Body of pancreas (tissue), 4 donors: Measurements from ENCODE around the gene NKAIN4. TPM values are rescaled to one million over a fixed set of nuclear protein-coding genes. Genes with fewer than 3 reads are reported as not detected.

Experiments
- ATAC-seq: fragments of 150-250 bp; one replicate; pipeline ENCODE4 v1.9.1; 2016
- DNase-seq, 4 donors: peaks; one replicate each; pipeline ENCODE4 v3.0.0-alpha.2; 2019
- H3K27ac ChIP-seq, 4 donors: fragments of 200-600 bp; sonication (generic); 1 replicate in 3 of 4; 2 replicates in 1 of 4; pipeline versions ENCODE4 v1.5.1 to v1.6.1; 2016 to 2019; ENCODE audit warnings: mild to moderate bottlenecking in 1 of 4, mixed read lengths in 1 of 4, moderate library complexity in 1 of 4
- H3K27me3 ChIP-seq, 2 donors: fragments of 200-600 bp; sonication (generic); one replicate each; pipeline ENCODE4 v1.6.0; 2016; ENCODE audit warnings: mild to moderate bottlenecking in 1 of 2
- H3K36me3 ChIP-seq, 2 donors: fragments of 200-600 bp; sonication (generic); replicated peaks in 1 of 2; 2 replicates each; pipeline ENCODE4 v1.5.1; 2016; ENCODE audit warnings: low read depth in 2 of 2; ENCODE audit not compliant: insufficient read depth in 1 of 2
- H3K4me1 ChIP-seq: fragments of 200-600 bp; sonication (generic); one replicate; pipeline ENCODE4 v1.6.0; 2016
- H3K4me3 ChIP-seq, 2 donors: fragments of 200-600 bp; sonication (generic); 1 replicate in 1 of 2; 2 replicates in 1 of 2; pipeline ENCODE4 v1.5.1; 2016 to 2019
- H3K9me3 ChIP-seq, 3 donors: fragments of 200-600 bp; sonication (generic); 1 replicate in 2 of 3; 2 replicates in 1 of 3; pipeline ENCODE4 v1.5.1; 2016
- CTCF ChIP-seq, 7 experiments: fragments of 450-650 bp in 4 of 7; fragments of 200-600 bp in 3 of 7; sonication (generic) in 3 of 7; IDR thresholded peaks; one replicate each; pipeline ENCODE4 v1.5.1; 2016 to 2019; ENCODE audit warnings: antibody characterized with exemption in 7 of 7
- POLR2A ChIP-seq, 3 donors: fragments of 450-650 bp; IDR thresholded peaks; one replicate each; pipeline ENCODE4 v1.6.1; 2016; ENCODE audit warnings: antibody characterized with exemption in 3 of 3, mild to moderate bottlenecking in 2 of 3
- WGBS, 2 donors: methylation state at CpG; one replicate each; pipeline ENCODE4 v1.1.5; 2017; 5-methylcytosine and 5-hydroxymethylcytosine counted together
- intact Hi-C: fragments of 100-400 bp; cut with DNase I; formaldehyde crosslinking; loops from one replicate; pipeline ENCODE4 v1.15.1; 2023
- total RNA-seq, 2 donors: library from RNA; depleted of rRNA; stranded (reverse); fragments of >200 nt; gene quantifications; one replicate each; pipeline ENCODE4 v1.1.0, GENCODE V29; 2016

NKAIN4 gene
- total RNA-seq, 2 donors from 2014 or later = not detected

- Histone ChIP-seq H3K4me3 (no peak overlapping the region), H3K27me3 (peaks cover 0 to 15% of the 10 kb centered on the region in 2 donors), H3K36me3 (no peaks in the 10 kb centered on the region), H3K27ac (no peak overlapping the region), H3K4me1 (no peaks in the 10 kb centered on the region), H3K9me3 (no peaks in the 10 kb centered on the region)
- intact Hi-C loops = no loop called here
- 68 to 71% methylated on average over 12 to 15 of the region's 16 CpGs for WGBS, 2 donors
- ATAC-seq (no peak), DNase-seq (no peak)
- TF ChIP-seq POLR2A (IDR thresholded peaks at IDR 0.05) = no peak
- no peak for TF ChIP-seq CTCF (IDR thresholded peaks at IDR 0.05)
Observed at GRCh38 chr20:63297796-63298572, 43.7 kb upstream of the NKAIN4 start.

GRCh38 chr20:63297371-63297781, 43.1 kb upstream of the NKAIN4 start:
- Histone ChIP-seq H3K9me3 (no peaks in the 10 kb centered on the region), H3K27ac (no peak overlapping the region), H3K4me3 (no peak overlapping the region), H3K27me3 (peaks cover 0 to 15% of the 10 kb centered on the region in 2 donors), H3K4me1 (no peaks in the 10 kb centered on the region), H3K36me3 (no peaks in the 10 kb centered on the region)
- ATAC-seq (no peak), DNase-seq (no peak)
- TF ChIP-seq POLR2A (IDR thresholded peaks at IDR 0.05) (no peak), CTCF (IDR thresholded peaks at IDR 0.05) (no peak)
- intact Hi-C loops = no loop called here
- WGBS, 2 donors = 41% methylated on average over 9 of the region's 11 CpGs; no CpG with 5 or more reads in 1 of the 2 donors

- no peak for TF ChIP-seq CTCF (IDR thresholded peaks at IDR 0.05)
- no peak for TF ChIP-seq POLR2A (IDR thresholded peaks at IDR 0.05)
- H3K4me1 ChIP-seq = no peaks in the 10 kb centered on the region
- H3K27me3 ChIP-seq = peaks cover 0 to 15% of the 10 kb centered on the region in 2 donors
- 21 to 40% methylated on average over 2 to 15 of the region's 18 CpGs for WGBS, 2 donors
- no peak overlapping the region for H3K4me3 ChIP-seq
- H3K27ac ChIP-seq = no peak overlapping the region
- H3K36me3 ChIP-seq = no peaks in the 10 kb centered on the region
- ATAC-seq (no peak), DNase-seq (no peak)
- intact Hi-C loops = no loop called here
- no peaks in the 10 kb centered on the region for H3K9me3 ChIP-seq
Observed at GRCh38 chr20:63296531-63297299, 42.5 kb upstream of the NKAIN4 start.

- peaks cover 0 to 13% of the 10 kb centered on the region in 2 donors for H3K27me3 ChIP-seq
- TF ChIP-seq CTCF (IDR thresholded peaks at IDR 0.05) (no peak), POLR2A (IDR thresholded peaks at IDR 0.05) (no peak)
- no peak overlapping the region for H3K27ac ChIP-seq
- DNase-seq (no peak), ATAC-seq (no peak)
- no peaks in the 10 kb centered on the region for H3K36me3 ChIP-seq
- H3K4me1 ChIP-seq = peaks cover 3% of the 10 kb centered on the region
- intact Hi-C loops = no loop called here
- no peak overlapping the region for H3K4me3 ChIP-seq
- 12 to 19% methylated on average over 15 to 20 of the region's 20 CpGs for WGBS, 2 donors
- H3K9me3 ChIP-seq = no peaks in the 10 kb centered on the region
Observed at GRCh38 chr20:63295846-63296245, 41.6 kb upstream of the NKAIN4 start.
